WTC11 (cell line): ENCODE measurements around the gene PALD1. TPM values are rescaled to one million over a fixed set of nuclear protein-coding genes. Genes with fewer than 3 reads are reported as not detected.
A peak's percentile ranks its signal among the peaks of the same experiment; 100 is the strongest.

Experiments
- ATAC-seq: fragments of 200-7000 bp; cut with Tn5 transposase; 2 replicates; pipeline ENCODE4 v1.10.0; 2021; ENCODE audit warnings: mild to moderate bottlenecking, moderate library complexity
- CTCF ChIA-PET: fragments of 300-600 bp; sonication (Branson Sonifier 250); formaldehyde crosslinking; loops from one replicate; lab custom pipeline; 2021; ENCODE audit warnings: antibody characterized with exemption; lab: Charles Lee
- POLR2A ChIA-PET: fragments of 350-600 bp; sonication (Branson Sonifier 250); formaldehyde crosslinking; loops from one replicate; lab custom pipeline; 2021; ENCODE audit warnings: antibody characterized with exemption; lab: Charles Lee
- DNase-seq: peaks from one replicate; pipeline ENCODE4 v3.0.0; 2021; ENCODE audit warnings: low spot score
- H3K27ac Mint-ChIP-seq: 2 replicates; pipeline ENCODE4 v1.8.0; 2021; ENCODE audit warnings: mixed read lengths
- H3K27me3 Mint-ChIP-seq: 2 replicates; pipeline ENCODE4 v1.8.0; 2021; ENCODE audit warnings: low read depth, mild to moderate bottlenecking, moderate library complexity, mixed read lengths
- H3K36me3 Mint-ChIP-seq: 2 replicates; pipeline ENCODE4 v1.8.0; 2021; ENCODE audit warnings: mixed read lengths
- H3K4me1 Mint-ChIP-seq: 2 replicates; pipeline ENCODE4 v1.8.0; 2022; ENCODE audit warnings: mixed read lengths
- H3K4me3 Mint-ChIP-seq: 2 replicates; pipeline ENCODE4 v1.8.0; 2021; ENCODE audit warnings: mild to moderate bottlenecking, moderate library complexity, mixed read lengths
- H3K9me3 Mint-ChIP-seq: 2 replicates; pipeline ENCODE4 v1.8.0; 2021; ENCODE audit warnings: mixed read lengths
- ATF2 ChIP-seq: sonication (generic); formaldehyde crosslinking; IDR thresholded peaks from 2 replicates; pipeline ENCODE4 v1.8.1; 2022; ENCODE audit warnings: low read depth, missing genetic modification reagents, borderline replicate concordance
- CREB1 ChIP-seq: sonication (generic); formaldehyde crosslinking; IDR thresholded peaks from 2 replicates; pipeline ENCODE4 v1.8.0; 2023; ENCODE audit warnings: mild to moderate bottlenecking, missing genetic modification reagents
- CTCF ChIP-seq: fragments of 200-600 bp; IDR thresholded peaks from 2 replicates; pipeline ENCODE4 v1.8.0; 2022; ENCODE audit warnings: antibody characterized with exemption
- GTF2I ChIP-seq: fragments of 250-450 bp; sonication (Bioruptor Pico); conservative IDR thresholded peaks from 2 replicates; pipeline ENCODE4 v1.4.0; 2021; ENCODE audit warnings: mild to moderate bottlenecking
- JUN ChIP-seq: sonication (generic); formaldehyde crosslinking; IDR thresholded peaks from 2 replicates; pipeline ENCODE4 v1.8.0; 2023; ENCODE audit warnings: mild to moderate bottlenecking, missing genetic modification reagents
- MAX ChIP-seq: sonication (generic); formaldehyde crosslinking; IDR thresholded peaks from 2 replicates; pipeline ENCODE4 v1.8.0; 2022; ENCODE audit warnings: mild to moderate bottlenecking, missing genetic modification reagents
- MYBL2 ChIP-seq: sonication (generic); formaldehyde crosslinking; IDR thresholded peaks from 2 replicates; pipeline ENCODE4 v1.8.1; 2023; ENCODE audit warnings: mild to moderate bottlenecking, moderate library complexity, missing genetic modification reagents
- NFYB ChIP-seq: sonication (generic); formaldehyde crosslinking; conservative IDR thresholded peaks from 2 replicates; pipeline ENCODE4 v1.8.0; 2022; ENCODE audit warnings: low read depth, missing genetic modification reagents
- NR1H2 ChIP-seq: sonication (generic); formaldehyde crosslinking; IDR thresholded peaks from 2 replicates; pipeline ENCODE4 v1.9.0; 2021; ENCODE audit warnings: mild to moderate bottlenecking, moderate library complexity, missing genetic modification reagents
- PRRX2 ChIP-seq: fragments of 250-450 bp; sonication (Bioruptor Pico); IDR thresholded peaks from 2 replicates; pipeline ENCODE4 v1.8.0; 2021; ENCODE audit warnings: mild to moderate bottlenecking
- SMAD4 ChIP-seq: sonication (generic); formaldehyde crosslinking; IDR thresholded peaks from 2 replicates; pipeline ENCODE4 v1.8.0; 2022; ENCODE audit warnings: mild to moderate bottlenecking, missing genetic modification reagents
- TEAD1 ChIP-seq: sonication (generic); formaldehyde crosslinking; IDR thresholded peaks from 2 replicates; pipeline ENCODE4 v1.8.0; 2022; ENCODE audit warnings: mild to moderate bottlenecking, missing genetic modification reagents
- ZNF138 ChIP-seq: sonication (generic); formaldehyde crosslinking; conservative IDR thresholded peaks from 2 replicates; pipeline ENCODE4 v1.8.1; 2022; ENCODE audit warnings: mild to moderate bottlenecking, moderate library complexity, missing genetic modification reagents
- ZNF232 ChIP-seq: sonication (generic); formaldehyde crosslinking; IDR thresholded peaks from 2 replicates; pipeline ENCODE4 v1.8.0; 2022; ENCODE audit warnings: mild to moderate bottlenecking, missing genetic modification reagents
- ZNF423 ChIP-seq: fragments of 250-450 bp; sonication (Bioruptor Pico); IDR thresholded peaks from 2 replicates; pipeline ENCODE4 v2.1.2; 2022; ENCODE audit warnings: mild to moderate bottlenecking, moderate library complexity
- ZNF425 ChIP-seq: fragments of 250-450 bp; sonication (Bioruptor Pico); conservative IDR thresholded peaks from 2 replicates; pipeline ENCODE4 v1.9.0; 2021; ENCODE audit warnings: mild to moderate bottlenecking
- total RNA-seq: library from RNA; stranded (reverse); gene quantifications from 3 replicates; pipeline ENCODE4 v1.2.3, GENCODE V29; 2021
- TF ChIP-seq, protein P1 (sequence below): sonication (generic); formaldehyde crosslinking; IDR thresholded peaks from 2 replicates; pipeline ENCODE4 v1.8.0; 2022; ENCODE audit warnings: mild to moderate bottlenecking, missing genetic modification reagents

The PALD1 gene
- total RNA-seq, 1 experiment from 2014 or later: 43.6 TPM

DNA sequence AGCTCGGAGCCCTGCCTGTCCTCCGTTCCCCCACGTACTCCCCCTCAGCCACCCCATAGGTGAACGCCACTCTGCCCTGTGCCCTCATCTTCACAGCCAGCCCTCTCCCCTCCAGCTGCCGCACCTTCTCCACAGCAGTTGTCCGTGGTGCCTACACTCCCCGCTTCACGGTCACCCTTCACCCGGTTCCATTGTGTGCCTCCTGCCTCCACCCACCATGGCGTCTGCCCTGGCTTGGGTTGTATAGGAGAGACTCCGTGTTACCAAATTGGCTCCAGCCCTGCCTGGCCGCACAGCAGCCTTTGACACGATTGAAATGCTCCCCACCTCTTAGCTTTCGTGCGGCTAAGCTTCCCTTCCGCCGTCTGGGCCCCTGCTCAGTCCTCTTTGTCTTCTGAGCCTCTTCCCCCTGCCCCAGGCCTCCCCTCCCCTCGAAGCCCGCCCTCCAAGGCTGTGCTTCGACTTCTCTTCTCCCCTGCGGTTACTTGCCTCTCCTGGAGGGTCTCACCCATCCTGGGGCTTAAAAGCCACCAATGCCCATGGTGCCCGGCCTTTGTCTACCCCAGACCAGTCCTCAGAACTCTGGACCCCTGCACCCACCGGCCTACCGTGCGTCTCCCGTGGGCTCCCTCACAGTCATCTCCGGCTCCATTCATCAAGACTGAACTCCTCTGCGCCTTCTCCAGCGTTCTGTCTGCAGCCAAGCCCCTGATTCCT, 18.6 kb upstream of the PALD1 start:
- Mint-ChIP-seq H3K36me3 (no peaks in the 10 kb centered on the region), H3K4me3 (peak overlapping the region; percentile 76), H3K9me3 (no peaks in the 10 kb centered on the region), H3K27ac (0 out of 2 replicates have a peak overlapping the region, but pooled peaks have one; percentile 0), H3K27me3 (peaks cover 54% of the 10 kb centered on the region), H3K4me1 (peaks cover 62% of the 10 kb centered on the region)
- ChIA-PET POLR2A (interaction anchor here (0.8 to 2.6 kb wide), 3 partner anchors 17 to 54 kb away, joined by 3 to 7 read pairs (median 4); no protein-coding TSS in a partner anchor), CTCF (interaction anchor here (0.5 to 9.3 kb wide), 25 partner anchors 9 to 293 kb away, joined by 3 to 187 read pairs (median 9); partner anchors contain the start of genes EIF4EBP2, NODAL and PALD1)
- TF ChIP-seq TEAD1: peak; percentile 43; the same call in 1 of the 2 replicates
- peak; percentile 59; the same call in 1 of the 2 replicates for TF ChIP-seq CREB1
- TF ChIP-seq ZNF425 (CRISPR knock-in tag): no peak
- no peak for TF ChIP-seq ZNF138 (CRISPR knock-in tag)
- no peak for TF ChIP-seq MAX (CRISPR knock-in tag)
- no peak for TF ChIP-seq ZNF423
- no peak for TF ChIP-seq JUN
- TF ChIP-seq GTF2I (CRISPR knock-in tag): no peak
- no peak for TF ChIP-seq ZNF232
- no peak for TF ChIP-seq MYBL2
- TF ChIP-seq NR1H2 (CRISPR knock-in tag): no peak
- TF ChIP-seq ATF2 (CRISPR knock-in tag): no peak
- TF ChIP-seq SMAD4: no peak
- no peak for TF ChIP-seq PRRX2 (CRISPR knock-in tag)
- no peak for TF ChIP-seq NFYB (CRISPR knock-in tag)
- ATAC-seq (peak; percentile 2; the same call in 1 of the 2 replicates), DNase-seq (peak; percentile 38)

GRCh38 chr10:70461397-70462348, 16.9 kb upstream of the PALD1 start:
- no peaks in the 10 kb centered on the region for H3K36me3 Mint-ChIP-seq
- H3K27me3 Mint-ChIP-seq: peaks cover 43% of the 10 kb centered on the region
- ChIA-PET CTCF (interaction anchor here (0.5 to 9.3 kb wide), 52 partner anchors 8 to 459 kb away, joined by 3 to 187 read pairs (median 6); partner anchors contain the start of genes NODAL and PALD1), POLR2A (interaction anchor here (2.6 kb wide), 1 partner anchor 19 kb away, joined by 7 read pairs; no protein-coding TSS in a partner anchor)
- peak; percentile 55 for ATAC-seq
- TF ChIP-seq TEAD1 (no peak), CTCF (peak; percentile 79), MAX (CRISPR knock-in tag) (peak; percentile 53; the same call in 1 of the 2 replicates), ZNF232 (0 out of 2 replicates have a peak, but pooled peaks have one; percentile 22)
- TF ChIP-seq, protein P1, sequence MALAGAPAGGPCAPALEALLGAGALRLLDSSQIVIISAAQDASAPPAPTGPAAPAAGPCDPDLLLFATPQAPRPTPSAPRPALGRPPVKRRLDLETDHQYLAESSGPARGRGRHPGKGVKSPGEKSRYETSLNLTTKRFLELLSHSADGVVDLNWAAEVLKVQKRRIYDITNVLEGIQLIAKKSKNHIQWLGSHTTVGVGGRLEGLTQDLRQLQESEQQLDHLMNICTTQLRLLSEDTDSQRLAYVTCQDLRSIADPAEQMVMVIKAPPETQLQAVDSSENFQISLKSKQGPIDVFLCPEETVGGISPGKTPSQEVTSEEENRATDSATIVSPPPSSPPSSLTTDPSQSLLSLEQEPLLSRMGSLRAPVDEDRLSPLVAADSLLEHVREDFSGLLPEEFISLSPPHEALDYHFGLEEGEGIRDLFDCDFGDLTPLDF: no peak
- no peak overlapping the region for H3K27ac Mint-ChIP-seq
- H3K4me3 Mint-ChIP-seq: no peak overlapping the region
- DNase-seq: peak; percentile 74
- H3K4me1 Mint-ChIP-seq: peaks cover 44% of the 10 kb centered on the region
- H3K9me3 Mint-ChIP-seq: no peaks in the 10 kb centered on the region
